ENCODE measurements around the gene ASCC2.

- TF ChIP-seq CTCF (conservative IDR thresholded peaks at IDR 0.05): no peak
- TF ChIP-seq EZH2 (IDR thresholded peaks at IDR 0.05; ENCODE audit: low read depth): no peak
Measured at GRCh38 chr22:29886596-29886995, 48.5 kb upstream of the ASCC2 start.

All from PC-9 (cell line).